ENCODE measurements around the gene TEAD3. TPM values are rescaled to one million over a fixed set of nuclear protein-coding genes. Genes with fewer than 3 reads are reported as not detected.
"Not testable (repeated sequence)": the region's sequence is repeated elsewhere in the genome, so short reads cannot be mapped to it uniquely, and the experiment has no call there.

The TEAD3 gene
- total RNA-seq, 1 experiment from 2014 or later, result 7.3 TPM

GRCh38 chr6:35451354-35452182 is 45.3 kb downstream of the TEAD3 start:
- no peak for DNase-seq (ENCODE audit: low read depth)

- peak; percentile 53 for DNase-seq (ENCODE audit: low read depth)
Observed at GRCh38 chr6:35449287-35449881, 47.5 kb downstream of the TEAD3 start.

GRCh38 chr6:35448191-35448590 is 48.7 kb downstream of the TEAD3 start:
- DNase-seq (ENCODE audit: low read depth), result no peak

- DNase-seq (ENCODE audit: low read depth), result peak; percentile 51
Observed at GRCh38 chr6:35445691-35446090, 51.2 kb downstream of the TEAD3 start.

GRCh38 chr6:35443341-35444030 is 53.4 kb downstream of the TEAD3 start:
- peak; percentile 51 for DNase-seq (ENCODE audit: low read depth)

GRCh38 chr6:35442693-35443092 is 54.2 kb downstream of the TEAD3 start:
- no peak for DNase-seq (ENCODE audit: low read depth)

- DNase-seq (ENCODE audit: low read depth), result no peak
Observed at GRCh38 chr6:35441642-35442041, 55.2 kb downstream of the TEAD3 start.

GRCh38 chr6:35441205-35441604 is 55.7 kb downstream of the TEAD3 start:
- no peak for DNase-seq (ENCODE audit: low read depth)

- DNase-seq (ENCODE audit: low read depth), result no peak
Observed at GRCh38 chr6:35439308-35439707, 57.6 kb downstream of the TEAD3 start.

GRCh38 chr6:35438378-35439065 is 58.4 kb downstream of the TEAD3 start:
- DNase-seq (ENCODE audit: low read depth), result not testable (repeated sequence)

GRCh38 chr6:35436071-35436857 is 60.6 kb downstream of the TEAD3 start:
- no peak for DNase-seq (ENCODE audit: low read depth)

- no peak for DNase-seq (ENCODE audit: low read depth)
Observed at GRCh38 chr6:35435074-35435837, 61.6 kb downstream of the TEAD3 start.

GRCh38 chr6:35432702-35433101 is 64.2 kb downstream of the TEAD3 start:
- DNase-seq (ENCODE audit: low read depth), result not testable (repeated sequence)

- no peak for DNase-seq (ENCODE audit: low read depth)
Observed at GRCh38 chr6:35432291-35432690, 64.6 kb downstream of the TEAD3 start.

GRCh38 chr6:35429463-35429862 is 67.4 kb downstream of the TEAD3 start:
- no peak for DNase-seq (ENCODE audit: low read depth)

- no peak for DNase-seq (ENCODE audit: low read depth)
Observed at GRCh38 chr6:35428421-35429149, 68.3 kb downstream of the TEAD3 start.

GRCh38 chr6:35427851-35428321 is 69.0 kb downstream of the TEAD3 start:
- no peak for DNase-seq (ENCODE audit: low read depth)

- DNase-seq (ENCODE audit: low read depth), result no peak
Observed at GRCh38 chr6:35427435-35427834, 69.4 kb downstream of the TEAD3 start.

GRCh38 chr6:35426074-35426473 is 70.8 kb downstream of the TEAD3 start:
- DNase-seq (ENCODE audit: low read depth), result no peak

- DNase-seq (ENCODE audit: low read depth), result no peak
Observed at GRCh38 chr6:35425284-35425683, 71.6 kb downstream of the TEAD3 start.

Measured in Daoy (cell line).